Neural progenitor cell (in vitro differentiated cells): ENCODE results near the gene GRP. TPM values are rescaled to one million over a fixed set of nuclear protein-coding genes. Genes with fewer than 3 reads are reported as not detected.

Experiments used
- DNase-seq: peaks from one replicate; pipeline ENCODE4 v3.0.0-alpha.2; 2016; ENCODE audit warnings: low spot score
- H2AFZ ChIP-seq: fragments of 200-600 bp; sonication (generic); replicated peaks from 2 replicates; pipeline ENCODE4 v1.6.1; 2016; ENCODE audit warnings: antibody characterized with exemption
- H3F3A ChIP-seq: fragments of 200-600 bp; sonication (generic); 2 replicates; pipeline ENCODE4 v1.6.1; 2016; ENCODE audit warnings: antibody characterized with exemption, low read depth
- H3K27ac ChIP-seq: fragments of 200-600 bp; sonication (generic); 2 replicates; pipeline ENCODE4 v1.5.1; 2016; ENCODE audit warnings: mild to moderate bottlenecking
- H3K27me3 ChIP-seq: fragments of 200-600 bp; sonication (generic); 2 replicates; pipeline ENCODE4 v1.6.1; 2016; ENCODE audit warnings: mild to moderate bottlenecking, moderate library complexity
- H3K36me3 ChIP-seq: fragments of 200-600 bp; sonication (generic); 2 replicates; pipeline ENCODE4 v1.5.1; 2016
- H3K4me1 ChIP-seq: fragments of 200-600 bp; sonication (generic); 2 replicates; pipeline ENCODE4 v1.6.1; 2016; ENCODE audit warnings: mixed run types
- H3K4me2 ChIP-seq: fragments of 200-600 bp; sonication (generic); 2 replicates; pipeline ENCODE4 v1.6.1; 2016
- H3K4me3 ChIP-seq: fragments of 200-600 bp; sonication (generic); 2 replicates; pipeline ENCODE4 v1.5.1; 2016
- H3K79me2 ChIP-seq: fragments of 200-600 bp; sonication (generic); 2 replicates; pipeline ENCODE4 v1.6.1; 2016; ENCODE audit warnings: low read depth
- H3K9ac ChIP-seq: fragments of 200-600 bp; sonication (generic); 2 replicates; pipeline ENCODE4 v1.6.1; 2016
- H3K9me3 ChIP-seq: fragments of 200-600 bp; sonication (generic); 2 replicates; pipeline ENCODE4 v1.5.1; 2016; ENCODE audit warnings: low read depth
- H4K20me1 ChIP-seq: fragments of 200-600 bp; sonication (generic); 2 replicates; pipeline ENCODE4 v1.6.1; 2016; ENCODE audit warnings: low read depth
- H3K27ac Mint-ChIP-seq: 3 replicates; pipeline ENCODE4 v1.8.0; 2021; ENCODE audit warnings: mixed read lengths
- H3K27me3 Mint-ChIP-seq: 2 replicates; pipeline ENCODE4 v1.8.0; 2022; ENCODE audit warnings: low read depth, mild to moderate bottlenecking, inconsistent platforms, moderate library complexity, mixed read lengths; ENCODE audit not compliant: insufficient read depth
- H3K36me3 Mint-ChIP-seq: 3 replicates; pipeline ENCODE4 v1.8.0; 2021; ENCODE audit warnings: mixed read lengths
- H3K4me1 Mint-ChIP-seq: 3 replicates; pipeline ENCODE4 v1.8.0; 2021; ENCODE audit warnings: mixed read lengths
- H3K4me3 Mint-ChIP-seq: 3 replicates; pipeline ENCODE4 v1.8.0; 2021; ENCODE audit warnings: mild to moderate bottlenecking, moderate library complexity, mixed read lengths
- H3K9me3 Mint-ChIP-seq: 3 replicates; pipeline ENCODE4 v1.8.0; 2020; ENCODE audit warnings: mixed read lengths
- CTCF ChIP-seq: fragments of 200-600 bp; sonication (generic); IDR thresholded peaks from 2 replicates; pipeline ENCODE4 v1.5.1; 2017; ENCODE audit warnings: antibody characterized with exemption, mild to moderate bottlenecking
- EZH2 ChIP-seq: fragments of 200-600 bp; sonication (generic); IDR thresholded peaks from 2 replicates; pipeline ENCODE4 v1.6.1; 2017; ENCODE audit warnings: antibody characterized with exemption, mild to moderate bottlenecking, moderate library complexity
- EZH2phosphoT487 ChIP-seq: fragments of 200-600 bp; sonication (generic); IDR thresholded peaks from 2 replicates; pipeline ENCODE4 v1.6.1; 2017; ENCODE audit warnings: antibody characterized with exemption
- total RNA-seq: library from RNA; depleted of rRNA; stranded (reverse); fragments of >200 nt; gene quantifications from 2 replicates; pipeline ENCODE4 v1.2.3, GENCODE V29; 2015; ENCODE audit warnings: low replicate concordance

Gene GRP
- total RNA-seq, 1 donor from 2014 or later, result not detected

DNA sequence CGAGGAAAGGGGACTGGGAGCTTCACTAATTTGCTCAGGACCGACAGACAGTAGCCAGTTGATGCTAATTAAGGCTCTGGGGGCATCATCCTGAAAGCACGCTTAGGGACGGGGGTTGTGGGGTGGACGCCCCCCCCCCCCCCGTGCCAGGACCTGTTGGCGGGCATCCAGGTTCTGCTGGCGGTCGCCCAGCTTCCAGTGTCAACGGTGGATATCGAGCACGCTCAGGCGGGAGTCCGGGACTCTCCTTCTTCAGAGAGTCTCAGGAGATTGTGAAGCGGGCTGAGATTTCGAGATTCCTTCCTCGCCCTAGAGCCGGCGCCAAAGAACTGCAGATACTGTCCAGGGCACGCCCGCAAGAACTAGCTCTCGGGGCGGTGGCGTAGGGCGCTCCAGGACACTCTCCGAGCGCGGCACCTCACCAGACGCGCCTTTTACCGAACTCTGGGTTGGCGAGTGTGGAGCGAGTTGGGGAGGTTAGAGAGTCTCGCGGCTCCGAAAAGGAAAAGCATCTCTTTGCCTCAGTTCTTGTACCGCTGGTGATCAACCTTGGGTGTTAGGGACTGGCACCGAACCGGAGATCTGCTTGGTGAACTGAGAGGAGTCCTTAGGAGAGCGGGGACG lies 47.7 kb downstream of the GRP start:
- H3F3A ChIP-seq, result peaks cover 80% of the 10 kb centered on the region
- peaks cover 25% of the 10 kb centered on the region for H3K36me3 ChIP-seq
- H3K27me3 ChIP-seq, result peaks cover 99% of the 10 kb centered on the region
- TF ChIP-seq EZH2, result peak; percentile 8
- no peak for TF ChIP-seq EZH2phosphoT487
- H3K79me2 ChIP-seq, result peaks cover 34% of the 10 kb centered on the region
- H3K4me1 ChIP-seq, result peaks cover 51% of the 10 kb centered on the region
- Mint-ChIP-seq H3K27me3 (peaks cover 90% of the 10 kb centered on the region), H3K4me3 (peak overlapping the region; percentile 76), H3K36me3 (no peaks in the 10 kb centered on the region), H3K4me1 (peaks cover 17% of the 10 kb centered on the region), H3K9me3 (peaks cover 3% of the 10 kb centered on the region), H3K27ac (no peak overlapping the region)
- peak overlapping the region; percentile 35 for H3K4me3 ChIP-seq
- peak overlapping the region; percentile 70 for H3K4me2 ChIP-seq
- peaks cover 78% of the 10 kb centered on the region for H4K20me1 ChIP-seq
- no peak overlapping the region for H3K9ac ChIP-seq
- H3K27ac ChIP-seq, result no peak overlapping the region
- DNase-seq, result peak; percentile 59
- H2AFZ ChIP-seq, result no peak overlapping the region
- H3K9me3 ChIP-seq, result no peaks in the 10 kb centered on the region

GRCh38 chr18:59268127-59268720 lies 48.3 kb downstream of the GRP start:
- no peak overlapping the region for H2AFZ ChIP-seq

DNA sequence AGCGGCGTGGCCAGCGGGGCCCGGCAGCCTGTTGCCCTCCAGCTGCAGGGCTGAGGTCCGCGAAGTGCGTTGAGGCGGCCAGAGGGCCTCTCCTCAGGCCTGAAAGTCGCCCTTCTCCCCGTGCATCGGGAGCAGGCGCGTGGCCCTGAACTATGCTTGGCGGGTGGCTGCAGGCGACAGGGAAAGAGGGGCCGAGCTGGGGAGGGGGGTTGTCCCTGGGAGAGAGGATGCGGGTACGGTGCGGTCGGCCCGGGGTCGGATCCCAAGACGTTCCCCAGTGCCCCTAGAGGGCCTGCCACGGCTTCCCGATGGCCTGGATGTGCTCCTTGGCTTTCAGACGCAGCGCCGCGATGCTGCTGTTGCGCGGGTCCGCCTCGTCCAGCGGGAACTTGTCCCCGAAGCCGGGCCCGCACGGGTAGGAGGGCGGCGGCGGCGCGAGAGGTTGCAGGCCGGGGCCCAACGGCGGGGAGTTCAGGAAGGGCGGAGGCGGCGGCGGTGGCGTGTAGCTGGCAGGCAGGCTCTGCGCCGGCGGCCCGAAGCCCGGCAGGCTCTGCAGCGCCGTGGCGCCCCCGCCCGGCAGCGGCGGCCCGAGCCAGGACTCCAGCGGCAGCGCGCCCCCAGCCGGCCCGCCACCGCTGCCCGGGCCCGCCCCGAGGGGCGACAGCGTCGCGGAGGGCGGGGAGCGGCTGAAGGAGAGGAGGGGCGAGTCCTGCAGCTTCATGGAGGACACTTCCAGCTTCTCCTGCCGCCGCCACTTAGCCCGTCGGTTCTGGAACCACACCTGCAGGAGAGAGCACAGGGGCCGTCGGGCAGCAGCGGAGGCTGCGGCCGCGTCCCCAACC lies 49.0 kb downstream of the GRP start:
- peaks cover 43% of the 10 kb centered on the region for H3K79me2 ChIP-seq
- H3F3A ChIP-seq, result peaks cover 82% of the 10 kb centered on the region
- H3K9ac ChIP-seq, result no peak overlapping the region
- Mint-ChIP-seq H3K9me3 (peaks cover 2% of the 10 kb centered on the region), H3K27ac (no peak overlapping the region), H3K27me3 (peaks cover 85% of the 10 kb centered on the region), H3K4me1 (peaks cover 13% of the 10 kb centered on the region), H3K4me3 (peak overlapping the region; percentile 76), H3K36me3 (no peaks in the 10 kb centered on the region)
- H2AFZ ChIP-seq, result no peak overlapping the region
- H3K4me2 ChIP-seq, result peak overlapping the region; percentile 92
- peak overlapping the region; percentile 78 for H3K4me3 ChIP-seq
- DNase-seq, result peak; percentile 91
- H3K4me1 ChIP-seq, result peaks cover 45% of the 10 kb centered on the region
- H3K9me3 ChIP-seq, result no peaks in the 10 kb centered on the region
- H4K20me1 ChIP-seq, result peaks cover 83% of the 10 kb centered on the region
- peaks cover 25% of the 10 kb centered on the region for H3K36me3 ChIP-seq
- peaks cover 99% of the 10 kb centered on the region for H3K27me3 ChIP-seq
- no peak overlapping the region for H3K27ac ChIP-seq
- TF ChIP-seq EZH2 (peak; percentile 47), EZH2phosphoT487 (peak; percentile 42), CTCF (peak; percentile 28)

More at GRCh38 chr18:59268127-59268720, 48.3 kb downstream of the GRP start:
- peaks cover 51% of the 10 kb centered on the region for H3K4me1 ChIP-seq
- DNase-seq, result peak; percentile 20
- TF ChIP-seq EZH2phosphoT487 (peak; percentile 46), EZH2 (no peak), CTCF (no peak)
- peak overlapping the region; percentile 76 for H3K4me3 Mint-ChIP-seq
- peak overlapping the region; percentile 35 for H3K4me3 ChIP-seq
- peaks cover 80% of the 10 kb centered on the region for H3F3A ChIP-seq
- H3K27ac Mint-ChIP-seq, result no peak overlapping the region
- H4K20me1 ChIP-seq, result peaks cover 83% of the 10 kb centered on the region
- peaks cover 99% of the 10 kb centered on the region for H3K27me3 ChIP-seq
- H3K9me3 ChIP-seq, result no peaks in the 10 kb centered on the region
- H3K9me3 Mint-ChIP-seq, result peaks cover 2% of the 10 kb centered on the region
- H3K4me1 Mint-ChIP-seq, result peaks cover 17% of the 10 kb centered on the region
- peak overlapping the region; percentile 70 for H3K4me2 ChIP-seq
- H3K36me3 ChIP-seq, result peaks cover 25% of the 10 kb centered on the region
- H3K36me3 Mint-ChIP-seq, result no peaks in the 10 kb centered on the region
- H3K27me3 Mint-ChIP-seq, result peaks cover 85% of the 10 kb centered on the region
- H3K79me2 ChIP-seq, result peaks cover 40% of the 10 kb centered on the region
- H3K9ac ChIP-seq, result no peak overlapping the region
- no peak overlapping the region for H3K27ac ChIP-seq
